ENCODE data around the gene ALDH7A1.

Gene ALDH7A1

GRCh38 chr5:126494393-126494792 lies 100.6 kb downstream of the ALDH7A1 start:
- no peak for DNase-seq (ENCODE audit: low spot score)
- TF ChIP-seq CTCF (IDR thresholded peaks at IDR 0.05; ENCODE audit: extremely low read depth, missing control alignments) = no peak

GRCh38 chr5:126492939-126493338 lies 102.1 kb downstream of the ALDH7A1 start:
- TF ChIP-seq CTCF (IDR thresholded peaks at IDR 0.05; ENCODE audit: extremely low read depth, missing control alignments) = peak; percentile 34
- no peak for DNase-seq (ENCODE audit: low spot score)

- no peak for TF ChIP-seq CTCF (IDR thresholded peaks at IDR 0.05; ENCODE audit: extremely low read depth, missing control alignments)
- no peak for DNase-seq (ENCODE audit: low spot score)
These were observed 104.7 kb downstream of the ALDH7A1 start for GRCh38 chr5:126490167-126490940.

GRCh38 chr5:126488443-126489065 lies 106.5 kb downstream of the ALDH7A1 start:
- no peak for DNase-seq (ENCODE audit: low spot score)
- no peak for TF ChIP-seq CTCF (IDR thresholded peaks at IDR 0.05; ENCODE audit: extremely low read depth, missing control alignments)

GRCh38 chr5:126487596-126487995 lies 107.4 kb downstream of the ALDH7A1 start:
- no peak for TF ChIP-seq CTCF (IDR thresholded peaks at IDR 0.05; ENCODE audit: extremely low read depth, missing control alignments)
- no peak for DNase-seq (ENCODE audit: low spot score)

- TF ChIP-seq CTCF (IDR thresholded peaks at IDR 0.05; ENCODE audit: extremely low read depth, missing control alignments) = no peak
- DNase-seq (ENCODE audit: low spot score) = no peak
These were observed 108.7 kb downstream of the ALDH7A1 start for GRCh38 chr5:126486332-126486731.

GRCh38 chr5:126484253-126484652 lies 110.8 kb downstream of the ALDH7A1 start:
- no peak for TF ChIP-seq CTCF (IDR thresholded peaks at IDR 0.05; ENCODE audit: extremely low read depth, missing control alignments)
- DNase-seq (ENCODE audit: low spot score) = no peak

Data from GM20000 (cell line).